HepG2 (cell line): ENCODE measurements around the gene MTHFD1L. TPM values are rescaled to one million over a fixed set of nuclear protein-coding genes. Genes with fewer than 3 reads are reported as not detected.

Source experiments
- BHLHE40 ChIP-seq: IDR thresholded peaks from 2 replicates; pipeline ENCODE4 v1.6.1; 2011; ENCODE audit warnings: low read length, improper control_type of control experiment
- ETV5 ChIP-seq: IDR thresholded peaks from 2 replicates; pipeline ENCODE4 v1.6.1; 2018; ENCODE audit warnings: missing biosample characterization, missing genetic modification reagents, inconsistent platforms, borderline replicate concordance
- LCORL ChIP-seq, 2 experiments: fragments of 450-650 bp in 1 of 2; sonication (generic) in 1 of 2; formaldehyde crosslinking in 1 of 2; IDR thresholded peaks; 2 replicates each; pipeline versions ENCODE4 v1.5.0 to v1.6.1; 2017 to 2020; ENCODE audit warnings: antibody characterized with exemption in 1 of 2, missing genetic modification reagents in 1 of 2
- MBNL3 ChIP-seq: fragments of 250-450 bp; sonication (Bioruptor Pico); conservative IDR thresholded peaks from 2 replicates; pipeline ENCODE4 v1.8.0; 2022; ENCODE audit warnings: mild to moderate bottlenecking, inconsistent platforms
- MIER3 ChIP-seq: IDR thresholded peaks from 2 replicates; pipeline ENCODE4 v1.6.1; 2016; ENCODE audit warnings: missing compliant biosample characterization, borderline replicate concordance
- NCOA5 ChIP-seq: sonication (generic); formaldehyde crosslinking; IDR thresholded peaks from 2 replicates; pipeline ENCODE4 v1.4.0; 2020; ENCODE audit warnings: missing genetic modification reagents
- NFIB ChIP-seq: sonication (generic); formaldehyde crosslinking; IDR thresholded peaks from 2 replicates; pipeline ENCODE4 v1.9.0; 2021; ENCODE audit warnings: missing genetic modification reagents, mild to moderate bottlenecking, borderline replicate concordance
- NR2C2 ChIP-seq: sonication (generic); formaldehyde crosslinking; IDR thresholded peaks from 2 replicates; pipeline ENCODE4 v1.4.0; 2020; ENCODE audit warnings: missing genetic modification reagents, mild to moderate bottlenecking, moderate library complexity, borderline replicate concordance
- POLR2A ChIP-seq, 2 experiments: IDR thresholded peaks; 2 replicates each; pipeline ENCODE4 v1.6.1; 2011; ENCODE audit warnings: low read depth in 2 of 2, low read length in 2 of 2, mild to moderate bottlenecking in 1 of 2, moderate library complexity in 1 of 2; ENCODE audit not compliant: insufficient read depth in 1 of 2
- RFX3 ChIP-seq: IDR thresholded peaks from 2 replicates; pipeline ENCODE4 v1.6.1; 2016; ENCODE audit warnings: missing biosample characterization, missing genetic modification reagents
- SMC3 ChIP-seq: IDR thresholded peaks from 2 replicates; pipeline ENCODE4 v1.6.1; 2011; ENCODE audit warnings: low read length, improper control_type of control experiment
- ZNF138 ChIP-seq: sonication (generic); formaldehyde crosslinking; IDR thresholded peaks from 2 replicates; pipeline ENCODE4 v1.5.0; 2020; ENCODE audit warnings: mild to moderate bottlenecking, low read depth, missing genetic modification reagents
- ZNF224 ChIP-seq: sonication (generic); formaldehyde crosslinking; IDR thresholded peaks from 2 replicates; pipeline ENCODE4 v1.5.0; 2020; ENCODE audit warnings: mild to moderate bottlenecking, missing genetic modification reagents
- ZNF232 ChIP-seq: sonication (generic); formaldehyde crosslinking; IDR thresholded peaks from 2 replicates; pipeline ENCODE4 v1.4.0; 2020; ENCODE audit warnings: missing genetic modification reagents, borderline replicate concordance
- ZNF234 ChIP-seq: sonication (generic); formaldehyde crosslinking; conservative IDR thresholded peaks from 2 replicates; pipeline ENCODE4 v1.5.1; 2020; ENCODE audit warnings: mild to moderate bottlenecking, missing genetic modification reagents
- ZNF563 ChIP-seq: sonication (generic); formaldehyde crosslinking; IDR thresholded peaks from 2 replicates; pipeline ENCODE4 v1.8.0; 2022; ENCODE audit warnings: mild to moderate bottlenecking, moderate library complexity, missing genetic modification reagents
- polyA plus RNA-seq, 8 experiments: library from polyadenylated mRNA; depleted of rRNA in 3 of 8; stranded (reverse) in 7 of 8; unstranded in 1 of 8; fragments of >200 nt; fragmentation: Illumina TruSeq in 4 of 8; extraction: Trizol in 4 of 8; gene quantifications; 2 replicates each; pipeline versions ENCODE4 v1.2.1 to v1.2.3, GENCODE V29; 2011 to 2016; ENCODE audit warnings: low read depth in 4 of 8, missing spikeins in 1 of 8, mixed read lengths in 1 of 8; ENCODE audit not compliant: insufficient read depth in 1 of 8
- total RNA-seq, 5 experiments: library from RNA; depleted of rRNA; stranded (reverse); fragments of >200 nt; fragmentation: Illumina TruSeq; extraction: Trizol; gene quantifications; 2 replicates each; pipeline ENCODE4 v1.2.3, GENCODE V29; 2016; ENCODE audit warnings: low read depth in 1 of 5
- TF ChIP-seq, protein P1 (sequence below): sonication (generic); formaldehyde crosslinking; IDR thresholded peaks from 2 replicates; pipeline ENCODE4 v1.4.0; 2020; ENCODE audit warnings: missing genetic modification reagents
- TF ChIP-seq, protein P2 (sequence below): sonication (generic); formaldehyde crosslinking; conservative IDR thresholded peaks from 2 replicates; pipeline ENCODE4 v1.4.0; 2020; ENCODE audit warnings: missing genetic modification reagents
- TF ChIP-seq, protein P3 (sequence below): sonication (generic); formaldehyde crosslinking; IDR thresholded peaks from 2 replicates; pipeline ENCODE4 v1.4.0; 2020; ENCODE audit warnings: mild to moderate bottlenecking, missing genetic modification reagents
- TF ChIP-seq, protein P4 (sequence below): sonication (generic); formaldehyde crosslinking; IDR thresholded peaks from 2 replicates; pipeline ENCODE4 v1.8.1; 2022; ENCODE audit warnings: mild to moderate bottlenecking, missing genetic modification reagents
- TF ChIP-seq, protein P5 (sequence below): sonication (generic); formaldehyde crosslinking; IDR thresholded peaks from 2 replicates; pipeline ENCODE4 v1.8.1; 2023; ENCODE audit warnings: mild to moderate bottlenecking, moderate library complexity, missing genetic modification reagents

MTHFD1L gene
- total and polyA plus RNA-seq, 2 of the 13 experiments (the other 11 are each of a cell fraction or from before 2014, with no cell fraction given): 24.0 to 39.6 TPM

DNA sequence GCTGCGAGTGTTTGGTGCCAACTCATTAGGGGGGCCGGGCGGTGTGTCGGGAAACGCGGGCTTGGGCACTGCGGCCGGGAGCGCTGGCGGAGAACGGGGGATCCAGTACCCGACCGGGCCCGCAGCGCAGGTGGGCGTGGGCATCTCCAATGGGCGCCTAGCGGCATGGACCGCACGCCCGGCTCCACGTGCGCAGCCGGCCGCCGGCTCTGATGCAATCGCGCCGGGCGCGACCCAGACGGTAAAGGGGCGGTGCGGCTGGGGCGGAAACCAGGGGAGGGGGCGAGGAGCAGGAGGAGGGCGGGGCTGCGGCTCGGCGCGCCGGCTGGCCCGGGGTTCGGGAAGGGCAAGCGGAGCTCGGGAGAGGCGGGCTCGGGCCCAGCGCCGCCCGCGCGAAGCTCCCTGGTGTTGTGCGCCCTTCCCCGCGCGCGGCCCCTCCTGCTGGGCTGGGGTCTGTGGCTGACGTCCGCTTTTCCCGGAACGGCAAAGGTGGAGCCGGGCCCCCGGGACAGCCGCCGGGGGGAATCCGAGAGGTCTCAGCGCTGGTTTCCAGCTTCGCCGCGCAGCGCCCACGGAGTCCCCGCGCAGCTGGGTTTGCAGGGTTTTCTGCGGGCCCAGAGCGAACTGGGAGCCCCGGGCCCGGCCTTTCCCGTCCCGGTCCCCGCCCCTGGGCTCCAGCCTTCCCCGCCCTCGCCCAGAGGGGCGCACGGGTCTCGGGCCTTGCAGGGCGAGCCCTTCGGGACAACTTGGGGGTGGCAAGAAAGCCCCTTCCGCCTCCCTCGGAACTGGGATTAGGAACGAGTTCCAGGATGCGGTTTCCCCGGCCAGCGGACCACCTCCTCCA, 867 bp downstream of the MTHFD1L start (continued):
- TF ChIP-seq, protein P1, sequence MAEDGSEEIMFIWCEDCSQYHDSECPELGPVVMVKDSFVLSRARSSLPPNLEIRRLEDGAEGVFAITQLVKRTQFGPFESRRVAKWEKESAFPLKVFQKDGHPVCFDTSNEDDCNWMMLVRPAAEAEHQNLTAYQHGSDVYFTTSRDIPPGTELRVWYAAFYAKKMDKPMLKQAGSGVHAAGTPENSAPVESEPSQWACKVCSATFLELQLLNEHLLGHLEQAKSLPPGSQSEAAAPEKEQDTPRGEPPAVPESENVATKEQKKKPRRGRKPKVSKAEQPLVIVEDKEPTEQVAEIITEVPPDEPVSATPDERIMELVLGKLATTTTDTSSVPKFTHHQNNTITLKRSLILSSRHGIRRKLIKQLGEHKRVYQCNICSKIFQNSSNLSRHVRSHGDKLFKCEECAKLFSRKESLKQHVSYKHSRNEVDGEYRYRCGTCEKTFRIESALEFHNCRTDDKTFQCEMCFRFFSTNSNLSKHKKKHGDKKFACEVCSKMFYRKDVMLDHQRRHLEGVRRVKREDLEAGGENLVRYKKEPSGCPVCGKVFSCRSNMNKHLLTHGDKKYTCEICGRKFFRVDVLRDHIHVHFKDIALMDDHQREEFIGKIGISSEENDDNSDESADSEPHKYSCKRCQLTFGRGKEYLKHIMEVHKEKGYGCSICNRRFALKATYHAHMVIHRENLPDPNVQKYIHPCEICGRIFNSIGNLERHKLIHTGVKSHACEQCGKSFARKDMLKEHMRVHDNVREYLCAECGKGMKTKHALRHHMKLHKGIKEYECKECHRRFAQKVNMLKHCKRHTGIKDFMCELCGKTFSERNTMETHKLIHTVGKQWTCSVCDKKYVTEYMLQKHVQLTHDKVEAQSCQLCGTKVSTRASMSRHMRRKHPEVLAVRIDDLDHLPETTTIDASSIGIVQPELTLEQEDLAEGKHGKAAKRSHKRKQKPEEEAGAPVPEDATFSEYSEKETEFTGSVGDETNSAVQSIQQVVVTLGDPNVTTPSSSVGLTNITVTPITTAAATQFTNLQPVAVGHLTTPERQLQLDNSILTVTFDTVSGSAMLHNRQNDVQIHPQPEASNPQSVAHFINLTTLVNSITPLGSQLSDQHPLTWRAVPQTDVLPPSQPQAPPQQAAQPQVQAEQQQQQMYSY (CRISPR knock-in tag): no peak
- TF ChIP-seq MIER3 (CRISPR knock-in tag) (peak; percentile 65; the same call in 1 of the 2 replicates), MBNL3 (CRISPR knock-in tag) (no peak), ZNF234 (CRISPR knock-in tag) (peak; percentile 86; the same call in 1 of the 2 replicates), NCOA5 (CRISPR knock-in tag) (no peak), POLR2A (IDR thresholded peaks at IDR 0.05; ENCODE audit: insufficient read depth in 1 of 2, low read depth in 2 of 2, low read length in 2 of 2) (peak; percentile 57 to 79), SMC3 (no peak; the same call in 1 of the 2 replicates), NFIB (no peak), ZNF138 (CRISPR knock-in tag) (no peak), ETV5 (CRISPR knock-in tag) (peak; percentile 75), LCORL (IDR thresholded peaks at IDR 0.05) (no peak), LCORL (CRISPR knock-in tag; IDR thresholded peaks at IDR 0.05) (peak; percentile 93), ZNF224 (CRISPR knock-in tag) (0 out of 2 replicates have a peak, but pooled peaks have one; percentile 74), RFX3 (CRISPR knock-in tag) (no peak), ZNF232 (CRISPR knock-in tag) (no peak; the same call in 1 of the 2 replicates), ZNF563 (CRISPR knock-in tag) (peak; percentile 68; the same call in 1 of the 2 replicates), NR2C2 (peak; percentile 81), BHLHE40 (peak; percentile 93)
- TF ChIP-seq, protein P2, sequence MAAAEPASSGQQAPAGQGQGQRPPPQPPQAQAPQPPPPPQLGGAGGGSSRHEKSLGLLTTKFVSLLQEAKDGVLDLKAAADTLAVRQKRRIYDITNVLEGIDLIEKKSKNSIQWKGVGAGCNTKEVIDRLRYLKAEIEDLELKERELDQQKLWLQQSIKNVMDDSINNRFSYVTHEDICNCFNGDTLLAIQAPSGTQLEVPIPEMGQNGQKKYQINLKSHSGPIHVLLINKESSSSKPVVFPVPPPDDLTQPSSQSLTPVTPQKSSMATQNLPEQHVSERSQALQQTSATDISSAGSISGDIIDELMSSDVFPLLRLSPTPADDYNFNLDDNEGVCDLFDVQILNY (CRISPR knock-in tag): 0 out of 2 replicates have a peak, but pooled peaks have one; percentile 27
- TF ChIP-seq, protein P3, sequence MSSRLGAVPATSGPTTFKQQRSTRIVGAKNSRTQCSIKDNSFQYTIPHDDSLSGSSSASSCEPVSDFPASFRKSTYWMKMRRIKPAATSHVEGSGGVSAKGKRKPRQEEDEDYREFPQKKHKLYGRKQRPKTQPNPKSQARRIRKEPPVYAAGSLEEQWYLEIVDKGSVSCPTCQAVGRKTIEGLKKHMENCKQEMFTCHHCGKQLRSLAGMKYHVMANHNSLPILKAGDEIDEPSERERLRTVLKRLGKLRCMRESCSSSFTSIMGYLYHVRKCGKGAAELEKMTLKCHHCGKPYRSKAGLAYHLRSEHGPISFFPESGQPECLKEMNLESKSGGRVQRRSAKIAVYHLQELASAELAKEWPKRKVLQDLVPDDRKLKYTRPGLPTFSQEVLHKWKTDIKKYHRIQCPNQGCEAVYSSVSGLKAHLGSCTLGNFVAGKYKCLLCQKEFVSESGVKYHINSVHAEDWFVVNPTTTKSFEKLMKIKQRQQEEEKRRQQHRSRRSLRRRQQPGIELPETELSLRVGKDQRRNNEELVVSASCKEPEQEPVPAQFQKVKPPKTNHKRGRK: 0 out of 2 replicates have a peak, but pooled peaks have one; percentile 24
- TF ChIP-seq, protein P4, sequence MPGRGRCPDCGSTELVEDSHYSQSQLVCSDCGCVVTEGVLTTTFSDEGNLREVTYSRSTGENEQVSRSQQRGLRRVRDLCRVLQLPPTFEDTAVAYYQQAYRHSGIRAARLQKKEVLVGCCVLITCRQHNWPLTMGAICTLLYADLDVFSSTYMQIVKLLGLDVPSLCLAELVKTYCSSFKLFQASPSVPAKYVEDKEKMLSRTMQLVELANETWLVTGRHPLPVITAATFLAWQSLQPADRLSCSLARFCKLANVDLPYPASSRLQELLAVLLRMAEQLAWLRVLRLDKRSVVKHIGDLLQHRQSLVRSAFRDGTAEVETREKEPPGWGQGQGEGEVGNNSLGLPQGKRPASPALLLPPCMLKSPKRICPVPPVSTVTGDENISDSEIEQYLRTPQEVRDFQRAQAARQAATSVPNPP (CRISPR knock-in tag): peak; percentile 74
- TF ChIP-seq, protein P5, sequence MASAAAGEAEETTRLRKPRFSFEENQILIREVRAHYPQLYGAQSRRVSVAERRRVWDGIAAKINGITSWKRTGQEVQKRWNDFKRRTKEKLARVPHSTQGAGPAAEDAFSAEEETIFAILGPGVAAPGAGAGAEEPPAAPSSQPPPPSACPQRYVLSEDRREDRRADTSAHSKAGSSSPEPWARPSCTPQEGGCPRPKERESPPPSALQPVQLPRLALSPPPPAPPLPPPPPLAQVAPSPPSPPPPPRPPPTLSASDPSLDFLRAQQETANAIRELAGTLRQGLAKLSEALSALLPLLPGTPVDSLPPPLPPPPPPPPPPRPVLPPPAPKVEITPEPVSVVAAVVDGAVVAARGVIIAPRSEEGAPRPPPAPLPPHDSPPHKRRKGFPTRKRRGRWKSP (CRISPR knock-in tag): peak; percentile 96
